Mucosa of rectum (tissue), 2 donors: Measurements from ENCODE around the gene PITX2.

ENCODE experiments used
- H3K27ac ChIP-seq, 2 donors: one replicate each; pipeline ENCODE4 v1.7.0; 2013; ENCODE audit warnings: inconsistent platforms in 2 of 2, low read depth in 2 of 2, low read length in 2 of 2
- H3K27me3 ChIP-seq, 2 donors: one replicate each; pipeline ENCODE4 v1.7.0; 2013; ENCODE audit warnings: low read length in 2 of 2; ENCODE audit not compliant: control insufficient read depth in 2 of 2, insufficient read depth in 2 of 2
- H3K36me3 ChIP-seq, 2 donors: one replicate each; pipeline ENCODE4 v1.7.0; 2013; ENCODE audit warnings: low read length in 2 of 2; ENCODE audit not compliant: control insufficient read depth in 2 of 2, insufficient read depth in 2 of 2
- H3K4me1 ChIP-seq, 2 donors: one replicate each; pipeline ENCODE4 v1.7.0; 2013; ENCODE audit warnings: low read length in 2 of 2, mild to moderate bottlenecking in 1 of 2; ENCODE audit not compliant: control insufficient read depth in 2 of 2, insufficient read depth in 2 of 2
- H3K4me3 ChIP-seq, 2 donors: one replicate each; pipeline ENCODE4 v1.7.0; 2013; ENCODE audit warnings: low read length in 2 of 2
- H3K9ac ChIP-seq, 2 donors: one replicate each; pipeline ENCODE4 v1.7.0; 2013; ENCODE audit warnings: low read length in 2 of 2, low read depth in 1 of 2, mild to moderate bottlenecking in 1 of 2
- H3K9me3 ChIP-seq, 2 donors: one replicate each; pipeline ENCODE4 v1.7.0; 2013; ENCODE audit warnings: low read length in 2 of 2; ENCODE audit not compliant: control insufficient read depth in 2 of 2
- donor health status: healthy.
- donor health status: Normal muscosa, but diverticular disease.

PITX2 gene

GRCh38 chr4:110617646-110618580 lies 5.0 kb downstream of the PITX2 start:
- H3K27ac ChIP-seq, result no peak overlapping the region
- peaks cover 83 to 88% of the 10 kb centered on the region in 2 donors for H3K27me3 ChIP-seq
- H3K9me3 ChIP-seq, result no peaks in the 10 kb centered on the region
- H3K9ac ChIP-seq, result no peak overlapping the region
- peaks cover 20 to 33% of the 10 kb centered on the region in 2 donors for H3K4me1 ChIP-seq
- no peaks in the 10 kb centered on the region for H3K36me3 ChIP-seq
- no peak overlapping the region for H3K4me3 ChIP-seq

GRCh38 chr4:110617075-110617640 lies 5.7 kb downstream of the PITX2 start:
- peaks cover 17 to 27% of the 10 kb centered on the region in 2 donors for H3K4me1 ChIP-seq
- no peak overlapping the region for H3K27ac ChIP-seq
- no peaks in the 10 kb centered on the region for H3K36me3 ChIP-seq
- peaks cover 84 to 90% of the 10 kb centered on the region in 2 donors for H3K27me3 ChIP-seq
- H3K4me3 ChIP-seq, result no peak overlapping the region
- no peaks in the 10 kb centered on the region for H3K9me3 ChIP-seq
- no peak overlapping the region for H3K9ac ChIP-seq

- Histone ChIP-seq H3K27me3 (peaks cover 83 to 90% of the 10 kb centered on the region in 2 donors), H3K9ac (no peak overlapping the region), H3K9me3 (no peaks in the 10 kb centered on the region), H3K4me1 (peaks cover 13 to 20% of the 10 kb centered on the region in 2 donors), H3K4me3 (no peak overlapping the region), H3K36me3 (no peaks in the 10 kb centered on the region), H3K27ac (no peak overlapping the region)
Observed at GRCh38 chr4:110616238-110617074, 6.4 kb downstream of the PITX2 start.

GRCh38 chr4:110615353-110616237 lies 7.3 kb downstream of the PITX2 start:
- Histone ChIP-seq H3K9ac (no peak overlapping the region), H3K27ac (no peak overlapping the region), H3K27me3 (peaks cover 81 to 91% of the 10 kb centered on the region in 2 donors), H3K9me3 (no peaks in the 10 kb centered on the region), H3K4me1 (peaks cover 5 to 12% of the 10 kb centered on the region in 2 donors), H3K36me3 (no peaks in the 10 kb centered on the region), H3K4me3 (no peak overlapping the region)

DNA sequence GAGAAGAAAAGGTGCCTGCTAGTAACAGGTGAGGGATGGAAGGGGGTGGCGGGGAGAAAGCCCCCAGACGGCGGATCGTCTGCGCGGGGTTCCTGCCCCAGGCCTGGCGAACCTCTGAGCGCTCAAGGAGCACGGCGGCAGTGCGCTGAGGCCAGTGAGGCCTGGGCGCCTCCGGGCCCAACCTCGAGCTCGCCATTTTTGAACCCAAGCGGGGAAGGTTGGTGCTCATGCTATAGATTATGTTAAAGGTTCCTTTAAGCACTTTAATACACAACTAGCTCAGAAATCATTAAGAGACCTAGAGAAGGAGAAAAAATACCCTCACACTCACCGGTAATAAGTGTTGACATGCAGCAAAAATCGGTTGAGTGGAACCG lies 7.9 kb downstream of the PITX2 start:
- Histone ChIP-seq H3K9me3 (no peaks in the 10 kb centered on the region), H3K36me3 (no peaks in the 10 kb centered on the region), H3K27ac (no peak overlapping the region), H3K4me1 (peaks cover 5 to 7% of the 10 kb centered on the region in 2 donors), H3K4me3 (no peak overlapping the region), H3K27me3 (peaks cover 80 to 91% of the 10 kb centered on the region in 2 donors), H3K9ac (no peak overlapping the region)

DNA sequence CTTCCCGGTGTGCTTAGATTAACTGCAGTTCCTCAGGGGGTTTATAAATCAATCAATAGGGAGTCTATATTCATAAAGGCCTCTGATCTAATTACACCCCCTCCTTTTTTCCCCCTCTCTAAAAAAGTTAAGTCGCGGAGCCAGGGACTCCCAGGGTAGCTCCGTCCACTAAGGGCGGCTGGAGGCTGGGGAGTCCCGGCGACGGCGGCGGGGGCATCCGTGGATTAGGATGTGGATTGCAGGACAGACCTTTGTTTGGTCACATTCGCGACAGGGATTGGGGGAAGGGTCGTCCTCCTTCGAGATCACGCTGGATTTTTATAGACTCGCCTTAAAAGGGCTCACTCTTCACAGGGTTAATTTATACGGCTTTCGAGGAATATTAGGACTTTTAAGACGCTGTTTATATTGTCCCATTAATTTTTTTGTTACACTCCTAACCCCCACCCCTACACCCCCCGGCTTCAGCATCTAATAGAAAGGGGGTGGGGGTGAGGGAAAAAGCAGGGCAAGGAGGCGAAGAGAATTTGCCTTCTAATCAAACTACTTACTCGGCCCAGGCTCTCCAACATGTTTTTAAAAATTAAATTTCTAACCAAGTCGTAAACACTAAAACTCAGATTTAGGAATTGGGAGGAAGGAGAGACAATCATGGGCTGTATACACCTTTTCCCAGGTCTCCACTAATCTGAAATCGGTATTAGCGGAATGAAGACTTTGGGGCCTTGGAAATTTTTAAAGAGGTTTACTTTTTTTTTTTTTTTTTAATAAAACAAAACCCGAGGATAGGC lies 8.5 kb downstream of the PITX2 start:
- H3K27ac ChIP-seq, result no peak overlapping the region
- no peaks in the 10 kb centered on the region for H3K9me3 ChIP-seq
- H3K27me3 ChIP-seq, result peaks cover 79 to 90% of the 10 kb centered on the region in 2 donors
- no peaks in the 10 kb centered on the region for H3K36me3 ChIP-seq
- peaks cover 3 to 5% of the 10 kb centered on the region in 2 donors for H3K4me1 ChIP-seq
- H3K9ac ChIP-seq, result no peak overlapping the region
- no peak overlapping the region for H3K4me3 ChIP-seq

DNA sequence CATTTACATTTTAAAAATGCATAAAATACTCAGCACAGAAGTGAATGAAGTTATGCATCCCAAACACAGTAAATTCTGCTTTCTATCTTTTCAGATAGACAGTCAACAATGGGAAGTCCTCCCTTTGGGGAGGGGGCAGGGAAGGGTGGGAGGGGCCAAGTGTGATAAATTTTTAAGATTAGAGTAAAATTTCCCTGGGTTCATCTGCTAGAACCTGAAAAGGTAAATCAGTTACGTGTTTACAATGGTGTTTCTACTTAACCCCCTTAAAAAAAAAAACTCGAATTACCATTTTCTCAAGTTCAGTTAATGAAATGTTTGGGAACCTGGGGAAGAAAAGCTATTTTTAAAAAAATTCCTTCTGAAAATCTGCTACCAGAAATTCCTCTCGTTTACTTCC lies 9.1 kb downstream of the PITX2 start:
- H3K36me3 ChIP-seq, result no peaks in the 10 kb centered on the region
- peaks cover 79 to 90% of the 10 kb centered on the region in 2 donors for H3K27me3 ChIP-seq
- peaks cover 3 to 5% of the 10 kb centered on the region in 2 donors for H3K4me1 ChIP-seq
- no peaks in the 10 kb centered on the region for H3K9me3 ChIP-seq
- H3K9ac ChIP-seq, result no peak overlapping the region
- H3K4me3 ChIP-seq, result no peak overlapping the region
- H3K27ac ChIP-seq, result no peak overlapping the region

DNA sequence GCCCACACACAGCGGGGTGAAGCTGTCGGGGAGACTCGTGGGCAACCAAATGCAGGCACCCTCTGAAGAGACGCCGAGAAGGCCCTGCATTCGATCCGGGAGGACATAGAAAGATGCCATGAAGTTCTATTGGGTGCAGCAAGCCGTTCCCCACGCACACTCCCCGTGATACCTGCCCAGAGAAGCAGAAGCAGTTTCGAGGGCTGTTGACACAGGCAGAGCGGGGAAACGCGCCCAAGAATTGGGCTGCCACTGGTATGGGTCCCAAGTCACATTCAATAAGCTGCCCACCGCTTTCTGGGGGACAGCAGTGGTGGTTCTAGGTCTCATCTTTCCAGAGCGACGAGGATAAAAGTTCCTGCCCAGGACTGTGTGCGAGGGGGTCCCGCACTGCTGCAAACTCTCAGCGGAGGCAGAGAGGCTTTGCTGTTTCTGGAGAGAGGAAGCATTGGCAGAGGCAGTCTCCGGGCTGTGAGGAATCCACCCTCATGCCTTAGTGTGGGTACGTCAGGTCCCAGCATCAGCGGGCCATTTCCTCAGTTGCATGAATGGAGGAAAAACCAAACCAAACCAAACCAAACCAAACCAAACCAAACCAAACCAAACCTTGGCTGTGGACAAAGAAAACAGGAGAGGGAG lies 10.1 kb downstream of the PITX2 start:
- Histone ChIP-seq H3K27ac (no peak overlapping the region), H3K27me3 (peaks cover 69 to 87% of the 10 kb centered on the region in 2 donors), H3K4me3 (no peak overlapping the region), H3K36me3 (no peaks in the 10 kb centered on the region), H3K9ac (no peak overlapping the region), H3K4me1 (peaks cover 0 to 3% of the 10 kb centered on the region in 2 donors), H3K9me3 (no peaks in the 10 kb centered on the region)
